OCI-LY7 (cell line): ENCODE data around the gene ERBIN.

Experiments used
- CTCF ChIP-seq: fragments of 200-600 bp; sonication (generic); conservative IDR thresholded peaks from 2 replicates; pipeline ENCODE4 v1.5.1; 2014; ENCODE audit warnings: mild to moderate bottlenecking, antibody characterized with exemption, low read length, moderate library complexity, mixed read lengths
- EZH2phosphoT487 ChIP-seq: fragments of 200-600 bp; sonication (generic); IDR thresholded peaks from 2 replicates; pipeline ENCODE4 v1.6.1; 2018; ENCODE audit warnings: low read depth, borderline replicate concordance, mild to moderate bottlenecking, mixed run types, antibody characterized with exemption, low read length, moderate library complexity, mixed read lengths

GRCh38 chr5:65946198-65946745 is 19.9 kb downstream of the ERBIN start:
- no peak for TF ChIP-seq CTCF
- TF ChIP-seq EZH2phosphoT487: no peak
